HAP-1 (cell line): ENCODE data around the gene FNDC3B.
A peak's percentile ranks its signal among the peaks of the same experiment; 100 is the strongest.
"Not testable (repeated sequence)": the region's sequence is repeated elsewhere in the genome, so short reads cannot be mapped to it uniquely, and the experiment has no call there.

Experiments used
- DNase-seq, 2 experiments: peaks; one replicate each; pipeline ENCODE4 v3.0.0-alpha.2; 2016 to 2020; ENCODE audit warnings: low spot score in 2 of 2
- H3K27me3 ChIP-seq: fragments of 250-450 bp; sonication (Bioruptor Pico); 2 replicates; pipeline ENCODE4 v1.5.1; 2020; ENCODE audit warnings: low read depth, mild to moderate bottlenecking, moderate library complexity
- H3K36me3 ChIP-seq: fragments of 250-450 bp; sonication (Bioruptor Pico); replicated peaks from 2 replicates; pipeline ENCODE4 v1.5.1; 2020; ENCODE audit warnings: mild to moderate bottlenecking
- H3K4me1 ChIP-seq: fragments of 250-450 bp; sonication (Bioruptor Pico); 2 replicates; pipeline ENCODE4 v1.5.1; 2020; ENCODE audit warnings: mild to moderate bottlenecking
- H3K4me3 ChIP-seq: fragments of 250-450 bp; sonication (Bioruptor Pico); 2 replicates; pipeline ENCODE4 v1.5.1; 2020; ENCODE audit warnings: mild to moderate bottlenecking, moderate library complexity
- H3K9me3 ChIP-seq: fragments of 250-450 bp; sonication (Bioruptor Pico); 2 replicates; pipeline ENCODE4 v1.5.1; 2020; ENCODE audit warnings: mild to moderate bottlenecking, moderate library complexity
- in situ Hi-C: fragments of 300-500 bp; cut with MboI; formaldehyde crosslinking; loops from 3 replicates; pipeline ENCODE4 v1.14.3; 2020; ENCODE audit warnings: low sequenced_read_pairs, inconsistent platforms, mixed read lengths

FNDC3B gene

GRCh38 chr3:172092658-172093057, 53.3 kb downstream of the FNDC3B start:
- in situ Hi-C loops, result no loop called here
- H3K27me3 ChIP-seq, result no peaks in the 10 kb centered on the region
- no peaks in the 10 kb centered on the region for H3K36me3 ChIP-seq
- DNase-seq, result no peak
- no peaks in the 10 kb centered on the region for H3K9me3 ChIP-seq
- H3K4me1 ChIP-seq, result peaks cover 17% of the 10 kb centered on the region
- H3K4me3 ChIP-seq, result no peak overlapping the region

GRCh38 chr3:172093581-172094443, 54.4 kb downstream of the FNDC3B start:
- in situ Hi-C loops, H3K36me3 ChIP-seq, H3K4me3 ChIP-seq, DNase-seq, H3K9me3 ChIP-seq, H3K27me3 ChIP-seq: not testable (repeated sequence)
- H3K4me1 ChIP-seq, result peaks cover 15% of the 10 kb centered on the region

GRCh38 chr3:172094621-172095557, 55.5 kb downstream of the FNDC3B start:
- Histone ChIP-seq H3K4me3 (no peak overlapping the region), H3K27me3 (no peaks in the 10 kb centered on the region), H3K4me1 (peaks cover 19% of the 10 kb centered on the region), H3K36me3 (no peaks in the 10 kb centered on the region), H3K9me3 (no peaks in the 10 kb centered on the region)
- in situ Hi-C loops, result no loop called here
- no peak for DNase-seq

- peaks cover 19% of the 10 kb centered on the region for H3K4me1 ChIP-seq
- in situ Hi-C loops, result no loop called here
Measured at GRCh38 chr3:172096881-172097420, 57.6 kb downstream of the FNDC3B start.

GRCh38 chr3:172097585-172097984, 58.2 kb downstream of the FNDC3B start:
- in situ Hi-C loops, result no loop called here
- H3K9me3 ChIP-seq, result no peaks in the 10 kb centered on the region
- no peaks in the 10 kb centered on the region for H3K27me3 ChIP-seq
- H3K36me3 ChIP-seq, result no peaks in the 10 kb centered on the region
- H3K4me3 ChIP-seq, result no peak overlapping the region
- no peak for DNase-seq
- peaks cover 19% of the 10 kb centered on the region for H3K4me1 ChIP-seq

More at GRCh38 chr3:172096881-172097420, 57.6 kb downstream of the FNDC3B start:
- H3K9me3 ChIP-seq, result no peaks in the 10 kb centered on the region
- no peaks in the 10 kb centered on the region for H3K27me3 ChIP-seq
- H3K36me3 ChIP-seq, result no peaks in the 10 kb centered on the region
- H3K4me3 ChIP-seq, result no peak overlapping the region
- DNase-seq, result peak; percentile 47 to 80

- no peaks in the 10 kb centered on the region for H3K27me3 ChIP-seq
- no peak for DNase-seq
- H3K9me3 ChIP-seq, result no peaks in the 10 kb centered on the region
- in situ Hi-C loops, result no loop called here
- peaks cover 19% of the 10 kb centered on the region for H3K4me1 ChIP-seq
- H3K36me3 ChIP-seq, result no peaks in the 10 kb centered on the region
- H3K4me3 ChIP-seq, result no peak overlapping the region
Measured at GRCh38 chr3:172098698-172099494, 59.5 kb downstream of the FNDC3B start.

- no peak for DNase-seq
- in situ Hi-C loops, result no loop called here
- peaks cover 19% of the 10 kb centered on the region for H3K4me1 ChIP-seq
- no peaks in the 10 kb centered on the region for H3K27me3 ChIP-seq
- H3K36me3 ChIP-seq, result no peaks in the 10 kb centered on the region
- H3K4me3 ChIP-seq, result no peak overlapping the region
- H3K9me3 ChIP-seq, result no peaks in the 10 kb centered on the region
Measured at GRCh38 chr3:172099495-172099808, 60.1 kb downstream of the FNDC3B start.

- Histone ChIP-seq H3K36me3 (no peaks in the 10 kb centered on the region), H3K4me3 (no peak overlapping the region), H3K9me3 (no peaks in the 10 kb centered on the region), H3K27me3 (no peaks in the 10 kb centered on the region), H3K4me1 (peaks cover 19% of the 10 kb centered on the region)
- no peak for DNase-seq
- in situ Hi-C loops, result no loop called here
Measured at GRCh38 chr3:172100482-172100881, 61.1 kb downstream of the FNDC3B start.

GRCh38 chr3:172101107-172101506, 61.7 kb downstream of the FNDC3B start:
- H3K36me3 ChIP-seq, result no peaks in the 10 kb centered on the region
- in situ Hi-C loops, result no loop called here
- H3K4me3 ChIP-seq, result no peak overlapping the region
- H3K27me3 ChIP-seq, result no peaks in the 10 kb centered on the region
- peaks cover 19% of the 10 kb centered on the region for H3K4me1 ChIP-seq
- no peak for DNase-seq
- H3K9me3 ChIP-seq, result no peaks in the 10 kb centered on the region

- in situ Hi-C loops, result no loop called here
- Histone ChIP-seq H3K27me3 (no peaks in the 10 kb centered on the region), H3K36me3 (no peaks in the 10 kb centered on the region), H3K9me3 (no peaks in the 10 kb centered on the region), H3K4me1 (peaks cover 9% of the 10 kb centered on the region; the same call in 1 of the 2 replicates), H3K4me3 (no peak overlapping the region)
- DNase-seq, result no peak
Measured at GRCh38 chr3:172102123-172102882, 62.9 kb downstream of the FNDC3B start.

- DNase-seq, result no peak
- in situ Hi-C loops, result no loop called here
- no peak overlapping the region for H3K4me3 ChIP-seq
- H3K4me1 ChIP-seq, result peaks cover 7% of the 10 kb centered on the region; the same call in 1 of the 2 replicates
- no peaks in the 10 kb centered on the region for H3K27me3 ChIP-seq
- H3K9me3 ChIP-seq, result no peaks in the 10 kb centered on the region
- no peaks in the 10 kb centered on the region for H3K36me3 ChIP-seq
Measured at GRCh38 chr3:172102883-172103310, 63.5 kb downstream of the FNDC3B start.

GRCh38 chr3:172103724-172104123, 64.3 kb downstream of the FNDC3B start:
- in situ Hi-C loops, result no loop called here
- H3K4me1 ChIP-seq, result peaks cover 5% of the 10 kb centered on the region; the same call in 1 of the 2 replicates
- H3K9me3 ChIP-seq, result no peaks in the 10 kb centered on the region
- no peaks in the 10 kb centered on the region for H3K27me3 ChIP-seq
- no peaks in the 10 kb centered on the region for H3K36me3 ChIP-seq
- no peak overlapping the region for H3K4me3 ChIP-seq
- DNase-seq, result no peak
